ENCODE measurements around the gene CIP2A.

CIP2A gene

GRCh38 chr3:108595321-108595720 is 6.1 kb upstream of the CIP2A start:
- no peak for DNase-seq (ENCODE audit: low read depth)
- no peak overlapping the region for H3K4me3 ChIP-seq (replicated peaks; ENCODE audit: low read depth, low read length)
- TF ChIP-seq, protein P1, sequence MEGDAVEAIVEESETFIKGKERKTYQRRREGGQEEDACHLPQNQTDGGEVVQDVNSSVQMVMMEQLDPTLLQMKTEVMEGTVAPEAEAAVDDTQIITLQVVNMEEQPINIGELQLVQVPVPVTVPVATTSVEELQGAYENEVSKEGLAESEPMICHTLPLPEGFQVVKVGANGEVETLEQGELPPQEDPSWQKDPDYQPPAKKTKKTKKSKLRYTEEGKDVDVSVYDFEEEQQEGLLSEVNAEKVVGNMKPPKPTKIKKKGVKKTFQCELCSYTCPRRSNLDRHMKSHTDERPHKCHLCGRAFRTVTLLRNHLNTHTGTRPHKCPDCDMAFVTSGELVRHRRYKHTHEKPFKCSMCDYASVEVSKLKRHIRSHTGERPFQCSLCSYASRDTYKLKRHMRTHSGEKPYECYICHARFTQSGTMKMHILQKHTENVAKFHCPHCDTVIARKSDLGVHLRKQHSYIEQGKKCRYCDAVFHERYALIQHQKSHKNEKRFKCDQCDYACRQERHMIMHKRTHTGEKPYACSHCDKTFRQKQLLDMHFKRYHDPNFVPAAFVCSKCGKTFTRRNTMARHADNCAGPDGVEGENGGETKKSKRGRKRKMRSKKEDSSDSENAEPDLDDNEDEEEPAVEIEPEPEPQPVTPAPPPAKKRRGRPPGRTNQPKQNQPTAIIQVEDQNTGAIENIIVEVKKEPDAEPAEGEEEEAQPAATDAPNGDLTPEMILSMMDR (IDR thresholded peaks at IDR 0.05; ENCODE audit: low read length, missing control alignments) = no peak

DNA sequence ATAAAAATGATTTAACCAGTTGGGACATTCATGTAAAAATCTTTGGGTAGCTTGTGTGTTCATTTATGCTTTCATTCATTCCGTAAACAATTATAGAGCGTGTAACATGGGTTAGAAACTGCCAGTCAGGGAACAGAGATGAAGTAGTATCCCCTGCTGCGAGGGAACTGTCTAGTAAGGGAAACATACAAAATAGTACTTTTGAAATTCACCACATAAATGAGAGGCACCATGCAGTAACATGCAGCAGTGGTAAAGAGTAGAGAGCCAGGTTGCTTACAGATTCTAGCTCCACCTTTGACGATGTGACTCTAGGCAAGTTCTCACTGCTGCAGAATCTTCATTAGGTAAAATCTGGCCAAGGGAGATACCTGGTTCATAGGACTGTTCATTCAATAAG is 1.2 kb upstream of the CIP2A start:
- TF ChIP-seq, protein P1 (IDR thresholded peaks at IDR 0.05; ENCODE audit: low read length, missing control alignments) = no peak
- H3K4me3 ChIP-seq (replicated peaks; ENCODE audit: low read depth, low read length) = peak overlapping the region; percentile 93
- DNase-seq (ENCODE audit: low read depth) = no peak

DNA sequence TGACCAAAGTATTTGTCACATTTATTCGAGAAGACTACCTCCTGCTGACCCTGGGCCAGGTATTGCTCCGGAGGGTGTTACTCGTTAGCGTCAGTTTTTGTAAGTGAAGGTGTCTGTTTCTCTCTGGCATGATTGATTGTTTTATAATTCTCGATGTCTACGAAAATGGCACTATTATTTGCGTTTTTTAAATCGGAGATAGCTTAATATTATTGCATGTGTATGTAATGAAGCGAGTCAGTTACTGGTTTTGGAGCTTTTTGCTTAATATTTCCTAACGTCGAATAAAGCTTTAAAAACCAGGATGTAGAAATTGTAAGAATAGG is 723 bp upstream of the CIP2A start:
- TF ChIP-seq, protein P1 (IDR thresholded peaks at IDR 0.05; ENCODE audit: low read length, missing control alignments) = no peak
- peak overlapping the region; percentile 93 for H3K4me3 ChIP-seq (replicated peaks; ENCODE audit: low read depth, low read length)
- no peak for DNase-seq (ENCODE audit: low read depth)

DNA sequence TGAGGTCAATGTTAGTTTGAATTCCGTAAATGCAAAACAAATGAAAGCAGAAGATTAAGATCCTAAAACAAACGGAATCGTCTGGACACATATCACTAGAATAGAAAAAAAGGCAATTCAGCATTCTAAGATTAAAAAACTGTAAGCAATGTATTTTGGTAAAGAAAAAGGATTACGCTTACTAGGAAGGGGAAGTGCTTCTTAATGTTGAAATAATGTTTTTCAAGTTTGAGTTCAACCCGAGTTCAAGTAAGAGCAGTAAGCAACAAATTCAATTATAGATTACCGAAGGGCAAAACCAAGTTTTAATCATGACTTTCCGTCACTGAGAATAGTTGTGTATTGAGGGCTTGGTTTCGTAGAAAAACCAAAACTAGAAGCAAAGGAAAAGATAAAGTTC is 637 bp downstream of the CIP2A start:
- DNase-seq (ENCODE audit: low read depth) = no peak
- TF ChIP-seq, protein P1 (IDR thresholded peaks at IDR 0.05; ENCODE audit: low read length, missing control alignments) = no peak
- peak overlapping the region; percentile 93 for H3K4me3 ChIP-seq (replicated peaks; ENCODE audit: low read depth, low read length)

DNA sequence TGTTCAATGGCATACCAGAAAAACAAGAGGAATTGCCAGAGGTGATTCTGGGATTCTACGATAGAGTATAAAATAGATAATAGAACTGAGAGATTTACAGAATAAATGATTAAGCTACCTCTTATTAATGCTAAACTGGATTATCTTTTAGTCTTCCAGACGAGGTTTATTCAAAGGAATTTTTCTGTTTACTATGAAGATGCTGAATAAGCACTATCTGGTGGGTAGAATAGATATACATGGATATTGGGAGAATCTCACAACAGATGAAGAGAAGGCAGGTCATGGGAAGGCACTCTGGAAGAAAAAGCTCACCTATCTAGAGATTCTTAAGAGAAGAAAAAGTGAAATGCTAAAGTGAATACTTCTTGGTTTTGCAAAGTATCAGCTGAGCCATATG is 11.2 kb downstream of the CIP2A start:
- H3K4me3 ChIP-seq (replicated peaks; ENCODE audit: low read depth, low read length) = no peak overlapping the region
- TF ChIP-seq, protein P1 (IDR thresholded peaks at IDR 0.05; ENCODE audit: low read length, missing control alignments) = no peak
- no peak for DNase-seq (ENCODE audit: low read depth)

DNA sequence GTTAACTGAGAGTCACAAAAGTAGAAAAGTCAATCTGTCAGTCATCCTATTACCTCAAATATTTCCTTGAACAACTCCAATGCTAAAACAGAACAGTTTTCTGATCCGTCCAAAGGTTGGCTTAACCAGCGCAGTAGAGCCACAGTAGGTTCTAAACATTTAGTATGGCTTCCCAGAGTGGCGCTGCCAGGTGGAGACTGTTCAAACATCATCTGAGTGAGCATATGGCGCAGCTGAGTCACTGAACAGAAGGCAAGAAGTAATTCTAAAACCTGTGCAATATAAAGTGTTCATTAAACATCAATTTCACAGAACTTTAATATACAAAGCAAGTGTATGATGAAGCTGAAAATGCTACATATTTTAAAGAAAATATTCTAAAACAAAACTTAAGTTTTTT is 19.9 kb downstream of the CIP2A start:
- DNase-seq (ENCODE audit: low read depth) = no peak
- no peak overlapping the region for H3K4me3 ChIP-seq (replicated peaks; ENCODE audit: low read depth, low read length)
- TF ChIP-seq, protein P1 (IDR thresholded peaks at IDR 0.05; ENCODE audit: low read length, missing control alignments) = no peak

DNA sequence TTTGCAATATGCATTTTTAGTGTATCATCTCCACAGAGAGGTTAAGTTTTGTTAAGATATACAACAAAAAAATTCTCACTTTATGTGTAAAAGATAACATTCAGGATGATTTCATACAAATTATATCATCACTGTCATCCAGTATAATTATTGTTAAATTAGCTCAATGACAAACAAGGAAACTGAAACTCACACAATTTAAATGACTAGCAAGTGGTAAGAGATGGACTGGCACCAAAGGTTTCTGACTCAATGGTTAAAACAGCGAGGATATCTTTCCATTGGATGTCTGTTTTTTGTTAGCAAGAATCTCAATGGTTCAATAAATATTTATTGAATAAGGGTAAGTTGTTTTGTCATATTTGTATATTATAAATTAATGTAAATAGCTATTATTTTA is 22.6 kb downstream of the CIP2A start:
- TF ChIP-seq, protein P1 (IDR thresholded peaks at IDR 0.05; ENCODE audit: low read length, missing control alignments) = no peak
- no peak for DNase-seq (ENCODE audit: low read depth)
- H3K4me3 ChIP-seq (replicated peaks; ENCODE audit: low read depth, low read length) = no peak overlapping the region
